Gastrocnemius medialis (tissue), 4 donors: ENCODE results near the gene ERC2. TPM values are rescaled to one million over a fixed set of nuclear protein-coding genes. Genes with fewer than 3 reads are reported as not detected.

Experiments used
- ATAC-seq, 2 donors: fragments of 150-250 bp; one replicate each; pipeline ENCODE4 v1.9.1; 2016
- DNase-seq, 2 donors: peaks; one replicate each; pipeline ENCODE4 v3.0.0-alpha.2; 2019
- H3K27ac ChIP-seq, 4 donors: fragments of 200-600 bp; sonication (generic); 1 replicate in 1 of 4; 2 replicates in 3 of 4; pipeline ENCODE4 v1.5.1; 2016 to 2018; ENCODE audit warnings: mild to moderate bottlenecking in 2 of 4, moderate library complexity in 1 of 4
- H3K27me3 ChIP-seq, 3 donors: fragments of 200-600 bp; sonication (generic) in 2 of 3; 1 replicate in 1 of 3; 2 replicates in 2 of 3; pipeline versions ENCODE4 v1.5.1 to v1.6.0; 2016 to 2019; ENCODE audit warnings: mild to moderate bottlenecking in 1 of 3, moderate library complexity in 1 of 3
- H3K36me3 ChIP-seq, 2 donors: fragments of 200-600 bp; sonication (generic) in 1 of 2; one replicate each; pipeline ENCODE4 v1.5.1; 2017 to 2018
- H3K4me1 ChIP-seq, 2 donors: fragments of 200-600 bp; sonication (generic) in 1 of 2; one replicate each; pipeline ENCODE4 v1.5.1; 2016 to 2017; ENCODE audit warnings: mild to moderate bottlenecking in 2 of 2
- H3K4me3 ChIP-seq, 4 donors: fragments of 200-600 bp; sonication (generic) in 3 of 4; 1 replicate in 1 of 4; 2 replicates in 3 of 4; pipeline ENCODE4 v1.5.1; 2016 to 2019; ENCODE audit warnings: mild to moderate bottlenecking in 2 of 4
- H3K9me3 ChIP-seq, 3 donors: fragments of 200-600 bp; sonication (generic) in 2 of 3; 1 replicate in 1 of 3; 2 replicates in 2 of 3; pipeline ENCODE4 v1.5.1; 2016 to 2019
- POLR2A ChIP-seq, 2 donors: fragments of 450-650 bp; IDR thresholded peaks; one replicate each; pipeline ENCODE4 v1.6.1; 2017; ENCODE audit warnings: antibody characterized with exemption in 2 of 2, mild to moderate bottlenecking in 2 of 2, moderate library complexity in 2 of 2
- in situ Hi-C, 4 donors: fragments of 200-750 bp; cut with MboI; loops; one replicate each; pipeline versions ENCODE4 v1.15.0 to v1.8.0; 2017; ENCODE audit warnings: low sequenced_read_pairs in 4 of 4
- intact Hi-C: fragments of 100-400 bp; cut with DNase I; formaldehyde crosslinking; loops from one replicate; pipeline ENCODE4 v1.15.1; 2023; ENCODE audit warnings: low total_unique reads
- total RNA-seq, 4 donors: library from RNA; depleted of rRNA; stranded (reverse); fragments of >200 nt; gene quantifications; one replicate each; pipeline versions ENCODE4 v1.1.0 to v1.2.3, GENCODE V29; 2016
- TF ChIP-seq, protein P1 (sequence below), 5 experiments: fragments of 450-650 bp in 3 of 5; fragments of 200-600 bp in 2 of 5; sonication (generic) in 2 of 5; IDR thresholded peaks in 4 of 5; conservative IDR thresholded peaks in 1 of 5; 1 replicate in 4 of 5; 2 replicates in 1 of 5; pipeline ENCODE4 v1.5.1; 2016 to 2019; ENCODE audit warnings: antibody characterized with exemption in 5 of 5, mild to moderate bottlenecking in 3 of 5, moderate library complexity in 3 of 5

ERC2 gene
- total RNA-seq, 4 donors from 2014 or later, result not detected

- in situ Hi-C loops (loop anchor here in 1 of 4 donors (25.0 kb wide), 1 partner anchor 1002 kb away; the partner anchor contains the start of gene WNT5A), intact Hi-C loops (no loop called here)
- Histone ChIP-seq H3K4me3 (no peak overlapping the region), H3K36me3 (no peaks in the 10 kb centered on the region), H3K4me1 (no peaks in the 10 kb centered on the region), H3K27me3 (peaks cover 0 to 4% (median 0%) of the 10 kb centered on the region in 3 donors), H3K27ac (no peak overlapping the region), H3K9me3 (no peaks in the 10 kb centered on the region)
- no peak for DNase-seq
- no peak for TF ChIP-seq POLR2A (IDR thresholded peaks at IDR 0.05)
- ATAC-seq, result no peak
These were observed 20.7 kb upstream of the ERC2 start for GRCh38 chr3:56488812-56489600.

- H3K9me3 ChIP-seq, result no peaks in the 10 kb centered on the region
- peaks cover 0 to 4% (median 0%) of the 10 kb centered on the region in 3 donors for H3K27me3 ChIP-seq
- ATAC-seq, result no peak
- no peaks in the 10 kb centered on the region for H3K4me1 ChIP-seq
- no peak for DNase-seq
- no peaks in the 10 kb centered on the region for H3K36me3 ChIP-seq
- in situ Hi-C loops, result loop anchor here in 1 of 4 donors (25.0 kb wide), 1 partner anchor 997 kb away; the partner anchor contains the start of gene WNT5A
- H3K27ac ChIP-seq, result no peak overlapping the region
- TF ChIP-seq POLR2A (IDR thresholded peaks at IDR 0.05), result no peak
- TF ChIP-seq, protein P1, sequence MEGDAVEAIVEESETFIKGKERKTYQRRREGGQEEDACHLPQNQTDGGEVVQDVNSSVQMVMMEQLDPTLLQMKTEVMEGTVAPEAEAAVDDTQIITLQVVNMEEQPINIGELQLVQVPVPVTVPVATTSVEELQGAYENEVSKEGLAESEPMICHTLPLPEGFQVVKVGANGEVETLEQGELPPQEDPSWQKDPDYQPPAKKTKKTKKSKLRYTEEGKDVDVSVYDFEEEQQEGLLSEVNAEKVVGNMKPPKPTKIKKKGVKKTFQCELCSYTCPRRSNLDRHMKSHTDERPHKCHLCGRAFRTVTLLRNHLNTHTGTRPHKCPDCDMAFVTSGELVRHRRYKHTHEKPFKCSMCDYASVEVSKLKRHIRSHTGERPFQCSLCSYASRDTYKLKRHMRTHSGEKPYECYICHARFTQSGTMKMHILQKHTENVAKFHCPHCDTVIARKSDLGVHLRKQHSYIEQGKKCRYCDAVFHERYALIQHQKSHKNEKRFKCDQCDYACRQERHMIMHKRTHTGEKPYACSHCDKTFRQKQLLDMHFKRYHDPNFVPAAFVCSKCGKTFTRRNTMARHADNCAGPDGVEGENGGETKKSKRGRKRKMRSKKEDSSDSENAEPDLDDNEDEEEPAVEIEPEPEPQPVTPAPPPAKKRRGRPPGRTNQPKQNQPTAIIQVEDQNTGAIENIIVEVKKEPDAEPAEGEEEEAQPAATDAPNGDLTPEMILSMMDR (IDR thresholded peaks at IDR 0.05 in 4 of 5, conservative IDR thresholded peaks at IDR 0.05 in 1 of 5), result no peak
- no peak overlapping the region for H3K4me3 ChIP-seq
- intact Hi-C loops, result no loop called here
These were observed 16.3 kb upstream of the ERC2 start for GRCh38 chr3:56484525-56485032.

GRCh38 chr3:56484122-56484521 lies 15.9 kb upstream of the ERC2 start:
- TF ChIP-seq POLR2A (IDR thresholded peaks at IDR 0.05), result no peak
- TF ChIP-seq, protein P1 (IDR thresholded peaks at IDR 0.05 in 4 of 5, conservative IDR thresholded peaks at IDR 0.05 in 1 of 5), result no peak
- in situ Hi-C loops, result loop anchor here in 1 of 4 donors (25.0 kb wide), 1 partner anchor 997 kb away; the partner anchor contains the start of gene WNT5A
- H3K27me3 ChIP-seq, result peaks cover 0 to 4% (median 0%) of the 10 kb centered on the region in 3 donors

GRCh38 chr3:56477646-56478045 lies 9.4 kb upstream of the ERC2 start:
- Histone ChIP-seq H3K4me1 (no peaks in the 10 kb centered on the region), H3K4me3 (no peak overlapping the region), H3K36me3 (no peaks in the 10 kb centered on the region), H3K27ac (no peak overlapping the region), H3K27me3 (no peaks in the 10 kb centered on the region), H3K9me3 (no peaks in the 10 kb centered on the region)
- no peak for ATAC-seq
- in situ Hi-C loops, result loop anchor here in 1 of 4 donors (25.0 kb wide), 1 partner anchor 990 kb away; the partner anchor contains the start of gene WNT5A
- TF ChIP-seq, protein P1 (IDR thresholded peaks at IDR 0.05 in 4 of 5, conservative IDR thresholded peaks at IDR 0.05 in 1 of 5), result no peak
- intact Hi-C loops, result no loop called here
- no peak for DNase-seq

More at GRCh38 chr3:56484122-56484521, 15.9 kb upstream of the ERC2 start:
- Histone ChIP-seq H3K4me1 (no peaks in the 10 kb centered on the region), H3K4me3 (no peak overlapping the region), H3K27ac (no peak overlapping the region), H3K9me3 (no peaks in the 10 kb centered on the region), H3K36me3 (no peaks in the 10 kb centered on the region)
- ATAC-seq (no peak), DNase-seq (no peak)
- intact Hi-C loops, result no loop called here

DNA sequence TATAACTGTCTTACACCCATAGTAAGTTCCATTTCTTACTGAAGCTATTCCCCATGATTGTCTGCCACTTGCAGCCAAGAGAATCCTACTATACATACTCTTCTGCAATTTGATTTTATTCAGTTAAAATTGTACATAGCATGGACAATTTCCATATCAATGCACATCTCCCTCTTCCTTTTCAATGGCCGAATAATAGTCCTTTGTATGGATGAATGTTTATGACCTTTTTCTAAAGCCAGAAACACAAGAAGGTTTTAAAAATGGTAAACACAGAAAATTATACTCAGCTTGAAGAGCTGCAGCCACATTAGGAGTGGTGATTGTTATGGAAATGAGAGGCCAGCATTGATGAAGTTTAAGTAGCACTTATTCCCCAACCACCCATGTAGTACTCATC lies 8.5 kb upstream of the ERC2 start:
- Histone ChIP-seq H3K9me3 (no peaks in the 10 kb centered on the region), H3K4me3 (no peak overlapping the region), H3K36me3 (no peaks in the 10 kb centered on the region), H3K4me1 (no peaks in the 10 kb centered on the region), H3K27me3 (no peaks in the 10 kb centered on the region), H3K27ac (no peak overlapping the region)
- ATAC-seq (no peak), DNase-seq (no peak)
- in situ Hi-C loops (loop anchor here in 1 of 4 donors (25.0 kb wide), 1 partner anchor 989 kb away; the partner anchor contains the start of gene WNT5A), intact Hi-C loops (no loop called here)
- TF ChIP-seq, protein P1 (IDR thresholded peaks at IDR 0.05 in 4 of 5, conservative IDR thresholded peaks at IDR 0.05 in 1 of 5), result no peak
- no peak for TF ChIP-seq POLR2A (IDR thresholded peaks at IDR 0.05)
